Epithelial cell of prostate (primary cell): ENCODE measurements around the gene GDAP2.

Experiments
- DNase-seq: peaks from one replicate; pipeline ENCODE4 v3.0.0-alpha.2; 2011; ENCODE audit warnings: low read depth, low spot score
- H3K27ac ChIP-seq: fragments of 450-650 bp; 2 replicates; pipeline ENCODE4 v1.5.1; 2017; ENCODE audit warnings: mild to moderate bottlenecking

Gene GDAP2

GRCh38 chr1:117904485-117904884 lies 24.9 kb downstream of the GDAP2 start:
- no peak overlapping the region for H3K27ac ChIP-seq
- no peak for DNase-seq

- no peak for DNase-seq
- no peak overlapping the region for H3K27ac ChIP-seq
Measured at GRCh38 chr1:117902944-117903343, 26.5 kb downstream of the GDAP2 start.

- DNase-seq = no peak
- no peak overlapping the region for H3K27ac ChIP-seq
Measured at GRCh38 chr1:117899801-117900200, 29.6 kb downstream of the GDAP2 start.

- DNase-seq = no peak
- no peak overlapping the region for H3K27ac ChIP-seq
Measured at GRCh38 chr1:117897551-117897950, 31.9 kb downstream of the GDAP2 start.

- H3K27ac ChIP-seq = no peak overlapping the region
- DNase-seq = peak; percentile 3
Measured at GRCh38 chr1:117895482-117896114, 33.8 kb downstream of the GDAP2 start.

- no peak overlapping the region for H3K27ac ChIP-seq
- no peak for DNase-seq
Measured at GRCh38 chr1:117894078-117894477, 35.3 kb downstream of the GDAP2 start.

GRCh38 chr1:117892512-117892911 lies 36.9 kb downstream of the GDAP2 start:
- H3K27ac ChIP-seq = no peak overlapping the region
- DNase-seq = no peak

GRCh38 chr1:117890452-117890851 lies 39.0 kb downstream of the GDAP2 start:
- DNase-seq = no peak
- H3K27ac ChIP-seq = no peak overlapping the region

- H3K27ac ChIP-seq = peak overlapping the region; percentile 12
- DNase-seq = no peak
Measured at GRCh38 chr1:117886101-117886795, 43.2 kb downstream of the GDAP2 start.

GRCh38 chr1:117883616-117884015 lies 45.8 kb downstream of the GDAP2 start:
- H3K27ac ChIP-seq = no peak overlapping the region
- DNase-seq = no peak

- no peak for DNase-seq
Measured at GRCh38 chr1:117879284-117879683, 50.1 kb downstream of the GDAP2 start.

GRCh38 chr1:117877823-117878222 lies 51.6 kb downstream of the GDAP2 start:
- H3K27ac ChIP-seq = no peak overlapping the region
- no peak for DNase-seq

More at GRCh38 chr1:117879284-117879683, 50.1 kb downstream of the GDAP2 start:
- H3K27ac ChIP-seq = no peak overlapping the region

GRCh38 chr1:117871013-117871412 lies 58.4 kb downstream of the GDAP2 start:
- no peak overlapping the region for H3K27ac ChIP-seq
- no peak for DNase-seq

GRCh38 chr1:117861694-117862093 lies 67.7 kb downstream of the GDAP2 start:
- H3K27ac ChIP-seq = no peak overlapping the region
- DNase-seq = no peak

GRCh38 chr1:117860896-117861610 lies 68.4 kb downstream of the GDAP2 start:
- no peak overlapping the region for H3K27ac ChIP-seq
- DNase-seq = no peak

GRCh38 chr1:117859901-117860300 lies 69.5 kb downstream of the GDAP2 start:
- no peak overlapping the region for H3K27ac ChIP-seq
- no peak for DNase-seq

- DNase-seq = no peak
- no peak overlapping the region for H3K27ac ChIP-seq
Measured at GRCh38 chr1:117857418-117857817, 72.0 kb downstream of the GDAP2 start.

GRCh38 chr1:117852853-117853553 lies 76.4 kb downstream of the GDAP2 start:
- no peak overlapping the region for H3K27ac ChIP-seq
- DNase-seq = no peak

- no peak overlapping the region for H3K27ac ChIP-seq
- no peak for DNase-seq
Measured at GRCh38 chr1:117851687-117852086, 77.7 kb downstream of the GDAP2 start.

GRCh38 chr1:117846674-117847425 lies 82.6 kb downstream of the GDAP2 start:
- DNase-seq = no peak

More at GRCh38 chr1:117846674-117847425, 82.6 kb downstream of the GDAP2 start:
- no peak overlapping the region for H3K27ac ChIP-seq
